Activated CD4-positive, alpha-beta T cell treated with anti-CD3 and anti-CD28 coated beads for 1 hour (primary cell): ENCODE data around the gene MDFI.
"Not testable (repeated sequence)": the region's sequence is repeated elsewhere in the genome, so short reads cannot be mapped to it uniquely, and the experiment has no call there.

ENCODE experiments used
- DNase-seq: peaks from one replicate; pipeline ENCODE4 v3.0.0-alpha.2; 2020

The MDFI gene

GRCh38 chr6:41602864-41603608, 35.2 kb upstream of the MDFI start:
- peak; percentile 55 for DNase-seq

- no peak for DNase-seq
Observed at GRCh38 chr6:41604006-41604405, 34.3 kb upstream of the MDFI start.

GRCh38 chr6:41605649-41606048, 32.6 kb upstream of the MDFI start:
- no peak for DNase-seq

- DNase-seq = no peak
Observed at GRCh38 chr6:41607036-41607435, 31.2 kb upstream of the MDFI start.

- DNase-seq = no peak
Observed at GRCh38 chr6:41607736-41608135, 30.5 kb upstream of the MDFI start.

- no peak for DNase-seq
Observed at GRCh38 chr6:41608443-41609151, 29.7 kb upstream of the MDFI start.

- DNase-seq = no peak
Observed at GRCh38 chr6:41614715-41615114, 23.6 kb upstream of the MDFI start.

- DNase-seq = no peak
Observed at GRCh38 chr6:41615311-41615710, 23.0 kb upstream of the MDFI start.

GRCh38 chr6:41618598-41618997, 19.7 kb upstream of the MDFI start:
- no peak for DNase-seq

GRCh38 chr6:41619193-41619592, 19.1 kb upstream of the MDFI start:
- not testable (repeated sequence) for DNase-seq

- DNase-seq = no peak
Observed at GRCh38 chr6:41621367-41621766, 16.9 kb upstream of the MDFI start.

GRCh38 chr6:41621802-41622201, 16.5 kb upstream of the MDFI start:
- no peak for DNase-seq

GRCh38 chr6:41622206-41622988, 15.9 kb upstream of the MDFI start:
- DNase-seq = no peak

- DNase-seq = no peak
Observed at GRCh38 chr6:41623330-41623729, 14.9 kb upstream of the MDFI start.

- DNase-seq = no peak
Observed at GRCh38 chr6:41624621-41625380, 13.5 kb upstream of the MDFI start.

- no peak for DNase-seq
Observed at GRCh38 chr6:41625442-41625841, 12.8 kb upstream of the MDFI start.

- DNase-seq = no peak
Observed at GRCh38 chr6:41626022-41626421, 12.2 kb upstream of the MDFI start.

- no peak for DNase-seq
Observed at GRCh38 chr6:41626917-41627316, 11.4 kb upstream of the MDFI start.

- no peak for DNase-seq
Observed at GRCh38 chr6:41629128-41629527, 9.1 kb upstream of the MDFI start.

- DNase-seq = no peak
Observed at GRCh38 chr6:41630069-41630468, 8.2 kb upstream of the MDFI start.

GRCh38 chr6:41630946-41631345, 7.3 kb upstream of the MDFI start:
- no peak for DNase-seq

- no peak for DNase-seq
Observed at GRCh38 chr6:41633056-41633634, 5.1 kb upstream of the MDFI start.

- no peak for DNase-seq
Observed at GRCh38 chr6:41634657-41635056, 3.6 kb upstream of the MDFI start.
